ENCODE results near the gene CEP290. TPM values are rescaled to one million over a fixed set of nuclear protein-coding genes. Genes with fewer than 3 reads are reported as not detected.
A peak's percentile ranks its signal among the peaks of the same experiment; 100 is the strongest.

Gene CEP290
- total RNA-seq, 4 donors from 2014 or later: 5.6 to 77.8 (median 16.3) TPM

GRCh38 chr12:88057994-88058718 is 83.7 kb downstream of the CEP290 start:
- no peaks in the 10 kb centered on the region for H3K9me3 ChIP-seq
- intact Hi-C loops (cut with DNase I; ENCODE audit: low total_unique reads): no loop called here
- DNase-seq: no peak
- H3K27me3 ChIP-seq: no peaks in the 10 kb centered on the region
- no peaks in the 10 kb centered on the region for H3K4me1 ChIP-seq
- no peak overlapping the region for H3K27ac ChIP-seq
- no peak overlapping the region for H3K4me3 ChIP-seq
- no peaks in the 10 kb centered on the region for H3K36me3 ChIP-seq
- TF ChIP-seq POLR2A (IDR thresholded peaks at IDR 0.05): no peak
- TF ChIP-seq, protein P1, sequence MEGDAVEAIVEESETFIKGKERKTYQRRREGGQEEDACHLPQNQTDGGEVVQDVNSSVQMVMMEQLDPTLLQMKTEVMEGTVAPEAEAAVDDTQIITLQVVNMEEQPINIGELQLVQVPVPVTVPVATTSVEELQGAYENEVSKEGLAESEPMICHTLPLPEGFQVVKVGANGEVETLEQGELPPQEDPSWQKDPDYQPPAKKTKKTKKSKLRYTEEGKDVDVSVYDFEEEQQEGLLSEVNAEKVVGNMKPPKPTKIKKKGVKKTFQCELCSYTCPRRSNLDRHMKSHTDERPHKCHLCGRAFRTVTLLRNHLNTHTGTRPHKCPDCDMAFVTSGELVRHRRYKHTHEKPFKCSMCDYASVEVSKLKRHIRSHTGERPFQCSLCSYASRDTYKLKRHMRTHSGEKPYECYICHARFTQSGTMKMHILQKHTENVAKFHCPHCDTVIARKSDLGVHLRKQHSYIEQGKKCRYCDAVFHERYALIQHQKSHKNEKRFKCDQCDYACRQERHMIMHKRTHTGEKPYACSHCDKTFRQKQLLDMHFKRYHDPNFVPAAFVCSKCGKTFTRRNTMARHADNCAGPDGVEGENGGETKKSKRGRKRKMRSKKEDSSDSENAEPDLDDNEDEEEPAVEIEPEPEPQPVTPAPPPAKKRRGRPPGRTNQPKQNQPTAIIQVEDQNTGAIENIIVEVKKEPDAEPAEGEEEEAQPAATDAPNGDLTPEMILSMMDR (IDR thresholded peaks at IDR 0.05): no peak

GRCh38 chr12:88056571-88056970 is 85.3 kb downstream of the CEP290 start:
- no peaks in the 10 kb centered on the region for H3K4me1 ChIP-seq
- H3K27me3 ChIP-seq: no peaks in the 10 kb centered on the region
- H3K9me3 ChIP-seq: no peaks in the 10 kb centered on the region
- no peak for DNase-seq
- TF ChIP-seq, protein P1 (IDR thresholded peaks at IDR 0.05): no peak
- TF ChIP-seq POLR2A (IDR thresholded peaks at IDR 0.05): no peak
- intact Hi-C loops (cut with DNase I; ENCODE audit: low total_unique reads): no loop called here
- H3K4me3 ChIP-seq: no peak overlapping the region
- no peaks in the 10 kb centered on the region for H3K36me3 ChIP-seq
- H3K27ac ChIP-seq: no peak overlapping the region

GRCh38 chr12:88052686-88053085 is 89.2 kb downstream of the CEP290 start:
- TF ChIP-seq, protein P1 (IDR thresholded peaks at IDR 0.05): peak in 1 of 4 experiments; percentile 10
- TF ChIP-seq POLR2A (IDR thresholded peaks at IDR 0.05): no peak
- no peaks in the 10 kb centered on the region for H3K36me3 ChIP-seq
- no peaks in the 10 kb centered on the region for H3K9me3 ChIP-seq
- intact Hi-C loops (cut with DNase I; ENCODE audit: low total_unique reads): no loop called here
- H3K4me1 ChIP-seq: no peaks in the 10 kb centered on the region
- H3K4me3 ChIP-seq: no peak overlapping the region
- H3K27me3 ChIP-seq: no peaks in the 10 kb centered on the region
- H3K27ac ChIP-seq: no peak overlapping the region
- no peak for DNase-seq

GRCh38 chr12:88044035-88044434 is 97.9 kb downstream of the CEP290 start:
- intact Hi-C loops (cut with DNase I; ENCODE audit: low total_unique reads): no loop called here
- no peaks in the 10 kb centered on the region for H3K27me3 ChIP-seq
- DNase-seq: no peak
- H3K4me1 ChIP-seq: no peaks in the 10 kb centered on the region
- no peak overlapping the region for H3K27ac ChIP-seq
- H3K4me3 ChIP-seq: no peak overlapping the region
- peaks cover 0 to 4% of the 10 kb centered on the region in 2 donors for H3K36me3 ChIP-seq
- H3K9me3 ChIP-seq: no peaks in the 10 kb centered on the region
- TF ChIP-seq POLR2A (IDR thresholded peaks at IDR 0.05): no peak
- TF ChIP-seq, protein P1 (IDR thresholded peaks at IDR 0.05): no peak

- no peaks in the 10 kb centered on the region for H3K4me1 ChIP-seq
- H3K4me3 ChIP-seq: no peak overlapping the region
- H3K9me3 ChIP-seq: no peaks in the 10 kb centered on the region
- intact Hi-C loops (cut with DNase I; ENCODE audit: low total_unique reads): no loop called here
- DNase-seq: no peak
- H3K27me3 ChIP-seq: no peaks in the 10 kb centered on the region
- TF ChIP-seq, protein P1 (IDR thresholded peaks at IDR 0.05): no peak
- TF ChIP-seq POLR2A (IDR thresholded peaks at IDR 0.05): no peak
- no peak overlapping the region for H3K27ac ChIP-seq
- H3K36me3 ChIP-seq: no peaks in the 10 kb centered on the region
Measured at GRCh38 chr12:88037770-88038169, 104.1 kb downstream of the CEP290 start.

Data from uterus (tissue), 4 donors.